GM12873 (cell line): ENCODE results near the gene FAXDC2.

Experiments
- CTCF ChIP-seq: IDR thresholded peaks from 2 replicates; pipeline ENCODE4 v1.5.1; 2012; ENCODE audit warnings: low read depth, mild to moderate bottlenecking, moderate library complexity, low read length, control low read depth; ENCODE audit not compliant: insufficient read depth; ENCODE audit errors: missing control alignments

Gene FAXDC2

GRCh38 chr5:154893381-154893780, 43.0 kb upstream of the FAXDC2 start:
- TF ChIP-seq CTCF, result no peak

- TF ChIP-seq CTCF, result no peak
Measured at GRCh38 chr5:154892369-154892771, 42.0 kb upstream of the FAXDC2 start.

- TF ChIP-seq CTCF, result no peak
Measured at GRCh38 chr5:154885439-154885838, 35.0 kb upstream of the FAXDC2 start.

DNA sequence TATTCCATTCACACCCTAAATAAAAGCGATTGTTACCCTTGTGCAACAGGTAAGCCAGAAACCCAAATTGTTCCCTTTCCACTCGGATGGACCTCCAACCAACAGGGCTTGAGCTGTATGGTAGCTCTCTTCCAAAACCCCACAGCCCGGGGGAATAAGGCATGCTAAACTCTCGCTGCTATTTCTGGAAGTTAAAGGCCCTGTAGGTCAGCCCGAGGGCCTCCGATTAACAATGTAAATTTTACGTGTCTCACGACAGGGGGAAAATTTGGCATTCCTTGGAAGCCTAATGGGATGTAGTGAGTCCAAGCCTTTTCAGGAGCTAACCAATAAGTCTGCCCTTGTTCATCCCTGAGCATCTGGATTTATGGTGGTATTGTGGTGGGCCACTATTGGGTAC, 34.0 kb upstream of the FAXDC2 start:
- no peak for TF ChIP-seq CTCF

DNA sequence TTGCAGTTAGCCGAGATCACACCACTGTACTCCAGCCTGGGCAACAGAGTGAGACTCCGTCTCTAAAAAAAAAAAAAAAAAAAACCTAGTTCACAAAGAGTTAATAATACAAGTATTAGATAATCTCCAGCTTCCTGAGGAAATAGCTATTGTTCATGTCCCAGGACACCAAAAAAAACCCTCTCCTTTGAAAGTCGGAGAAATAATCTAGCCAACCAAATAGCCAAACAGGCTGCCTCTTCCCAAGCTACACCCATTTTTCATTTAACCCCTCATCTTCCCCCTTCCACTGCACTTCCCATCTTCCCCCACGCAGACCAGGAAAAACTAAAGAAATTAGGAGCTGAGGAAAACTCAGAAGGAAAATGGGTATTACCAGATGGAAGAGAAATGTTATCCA, 31.6 kb upstream of the FAXDC2 start:
- no peak for TF ChIP-seq CTCF

DNA sequence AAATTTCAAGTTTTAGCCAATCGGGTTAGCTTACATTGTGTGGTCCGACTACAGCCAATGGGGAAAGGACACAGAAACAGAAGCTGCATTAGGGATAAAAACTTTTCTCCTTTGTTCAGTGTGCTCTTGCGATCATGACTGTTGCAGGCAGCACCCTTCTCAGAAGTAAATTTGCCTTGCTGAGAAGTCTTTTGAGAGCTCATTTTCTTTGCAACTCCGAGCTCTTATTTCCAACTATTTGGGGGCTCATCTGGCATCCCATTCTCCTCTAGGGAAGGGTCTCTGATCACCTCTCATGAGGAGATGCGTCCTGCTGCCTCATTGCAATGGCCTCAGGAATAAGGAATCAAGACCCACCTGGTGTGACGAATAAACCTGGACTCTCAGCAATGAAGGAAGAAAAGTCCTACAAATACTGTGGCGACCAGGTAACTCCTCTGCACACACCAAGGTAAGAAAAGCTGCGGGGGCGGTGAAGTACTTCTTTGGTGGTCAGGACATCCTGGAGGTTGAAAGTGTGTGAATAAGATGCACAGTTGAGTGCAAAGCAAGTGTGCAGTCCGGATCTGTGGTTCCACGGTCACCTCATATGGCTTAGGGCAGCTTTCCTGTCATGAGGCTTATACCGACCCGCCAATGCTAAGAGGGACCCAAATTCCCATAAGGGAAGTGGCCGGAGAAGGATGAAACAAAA, 28.4 kb upstream of the FAXDC2 start:
- no peak for TF ChIP-seq CTCF

- no peak for TF ChIP-seq CTCF
Measured at GRCh38 chr5:154873791-154874331, 23.5 kb upstream of the FAXDC2 start.

GRCh38 chr5:154871734-154872133, 21.3 kb upstream of the FAXDC2 start:
- no peak for TF ChIP-seq CTCF
